HUES48 (cell line): ENCODE results near the gene PLOD2.

ENCODE experiments used
- H3K27ac ChIP-seq: one replicate; pipeline ENCODE4 v1.7.0; 2013; ENCODE audit warnings: low read depth, low read length, inconsistent platforms
- H3K27me3 ChIP-seq: 2 replicates; pipeline ENCODE4 v1.6.1; 2013; ENCODE audit warnings: mild to moderate bottlenecking, low read length; ENCODE audit not compliant: control insufficient read depth, insufficient read depth
- H3K36me3 ChIP-seq: 2 replicates; pipeline ENCODE4 v1.6.1; 2013; ENCODE audit warnings: low read length; ENCODE audit not compliant: control insufficient read depth, insufficient read depth
- H3K4me1 ChIP-seq: 2 replicates; pipeline ENCODE4 v1.6.1; 2013; ENCODE audit warnings: mild to moderate bottlenecking, low read length; ENCODE audit not compliant: control insufficient read depth, insufficient read depth
- H3K4me3 ChIP-seq: 2 replicates; pipeline ENCODE4 v1.5.1; 2013; ENCODE audit warnings: mild to moderate bottlenecking, low read depth, low read length
- H3K9ac ChIP-seq: 2 replicates; pipeline ENCODE4 v1.6.1; 2013; ENCODE audit warnings: mild to moderate bottlenecking, low read depth, low read length, moderate library complexity
- H3K9me3 ChIP-seq: 2 replicates; pipeline ENCODE4 v1.6.1; 2013; ENCODE audit warnings: low read length; ENCODE audit not compliant: control insufficient read depth, insufficient read depth

The PLOD2 gene

DNA sequence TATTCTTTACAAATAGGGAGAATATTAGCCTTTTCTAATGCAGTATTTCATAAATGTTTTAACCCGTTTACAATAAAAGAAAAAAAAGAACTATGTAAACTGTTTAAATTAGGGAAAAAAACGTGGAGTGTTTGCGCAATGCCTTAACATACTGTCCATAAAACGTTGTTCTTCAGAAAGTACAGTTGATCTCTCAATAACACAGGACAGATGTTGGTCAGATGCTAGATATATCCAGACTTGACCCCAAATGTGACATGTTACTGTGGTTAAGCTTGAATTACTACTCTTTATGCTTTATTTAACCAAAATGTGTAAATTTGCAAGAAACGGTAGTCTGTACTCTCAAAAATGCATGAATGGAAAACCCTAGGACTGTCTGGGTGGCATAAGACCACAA is 110.3 kb downstream of the PLOD2 start:
- no peak overlapping the region for H3K4me3 ChIP-seq

GRCh38 chr3:146047485-146047884 is 113.5 kb downstream of the PLOD2 start:
- Histone ChIP-seq H3K36me3 (no peaks in the 10 kb centered on the region), H3K27me3 (no peaks in the 10 kb centered on the region), H3K9me3 (no peaks in the 10 kb centered on the region), H3K4me1 (no peaks in the 10 kb centered on the region), H3K9ac (no peak overlapping the region), H3K27ac (no peak overlapping the region), H3K4me3 (no peak overlapping the region)

More for the DNA sequence above, 110.3 kb downstream of the PLOD2 start:
- no peaks in the 10 kb centered on the region for H3K4me1 ChIP-seq
- no peaks in the 10 kb centered on the region for H3K27me3 ChIP-seq
- no peaks in the 10 kb centered on the region for H3K36me3 ChIP-seq
- H3K9ac ChIP-seq, result no peak overlapping the region
- no peak overlapping the region for H3K27ac ChIP-seq
- H3K9me3 ChIP-seq, result no peaks in the 10 kb centered on the region

DNA sequence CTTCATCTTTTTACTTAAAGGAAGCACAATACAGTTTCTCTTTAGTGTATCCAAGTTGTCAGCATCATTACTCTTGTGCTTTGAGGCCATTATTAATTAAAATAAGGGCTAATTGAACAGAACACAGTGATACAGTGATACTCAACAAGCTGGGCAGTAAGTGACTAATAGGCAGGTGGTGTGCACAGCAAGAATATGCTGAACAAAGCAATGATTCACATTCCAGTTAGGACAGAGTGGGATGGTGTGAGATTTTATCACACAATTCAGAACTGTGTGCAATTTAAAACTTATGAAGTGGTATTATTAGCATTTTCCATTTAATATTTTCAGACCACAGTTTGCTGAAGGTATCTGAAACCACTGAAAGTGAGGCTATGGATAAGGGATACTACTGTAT is 116.9 kb downstream of the PLOD2 start:
- Histone ChIP-seq H3K4me3 (no peak overlapping the region), H3K9ac (no peak overlapping the region), H3K36me3 (no peaks in the 10 kb centered on the region), H3K27me3 (no peaks in the 10 kb centered on the region), H3K4me1 (no peaks in the 10 kb centered on the region), H3K9me3 (no peaks in the 10 kb centered on the region), H3K27ac (no peak overlapping the region)

- H3K27me3 ChIP-seq, result no peaks in the 10 kb centered on the region
- no peaks in the 10 kb centered on the region for H3K4me1 ChIP-seq
- no peak overlapping the region for H3K27ac ChIP-seq
- no peaks in the 10 kb centered on the region for H3K9me3 ChIP-seq
- H3K36me3 ChIP-seq, result no peaks in the 10 kb centered on the region
- H3K4me3 ChIP-seq, result no peak overlapping the region
- no peak overlapping the region for H3K9ac ChIP-seq
Observed at GRCh38 chr3:146040630-146041029, 120.4 kb downstream of the PLOD2 start.

GRCh38 chr3:146037697-146038096 is 123.3 kb downstream of the PLOD2 start:
- H3K4me3 ChIP-seq, result no peak overlapping the region
- H3K9ac ChIP-seq, result no peak overlapping the region
- H3K4me1 ChIP-seq, result peaks cover 3% of the 10 kb centered on the region
- no peaks in the 10 kb centered on the region for H3K36me3 ChIP-seq
- no peaks in the 10 kb centered on the region for H3K27me3 ChIP-seq
- H3K27ac ChIP-seq, result no peak overlapping the region
- no peaks in the 10 kb centered on the region for H3K9me3 ChIP-seq

DNA sequence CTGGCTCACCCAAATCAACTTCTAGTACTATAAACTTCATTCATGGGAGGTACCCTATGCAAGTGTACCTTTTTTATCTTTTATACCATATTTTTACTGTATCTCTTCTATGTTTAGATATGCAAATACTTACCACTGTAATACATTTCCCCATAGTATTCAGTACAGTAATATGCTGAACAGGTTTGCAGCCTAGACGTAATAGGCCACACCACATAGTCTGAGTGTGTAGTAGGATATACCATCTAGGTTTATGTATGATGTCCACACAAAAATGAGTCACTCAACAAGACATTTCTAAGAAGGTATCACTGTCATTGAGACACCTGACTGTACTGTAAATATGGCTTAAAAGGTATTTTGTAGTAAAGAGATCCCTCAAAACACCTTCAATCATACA is 124.7 kb downstream of the PLOD2 start:
- H3K9me3 ChIP-seq, result no peaks in the 10 kb centered on the region
- H3K27ac ChIP-seq, result no peak overlapping the region
- peaks cover 5% of the 10 kb centered on the region for H3K4me1 ChIP-seq
- no peaks in the 10 kb centered on the region for H3K36me3 ChIP-seq
- no peak overlapping the region for H3K9ac ChIP-seq
- H3K27me3 ChIP-seq, result no peaks in the 10 kb centered on the region
- no peak overlapping the region for H3K4me3 ChIP-seq

- Histone ChIP-seq H3K27me3 (no peaks in the 10 kb centered on the region), H3K27ac (no peak overlapping the region), H3K4me3 (no peak overlapping the region), H3K9me3 (no peaks in the 10 kb centered on the region), H3K36me3 (no peaks in the 10 kb centered on the region), H3K9ac (no peak overlapping the region), H3K4me1 (peaks cover 5% of the 10 kb centered on the region)
Observed at GRCh38 chr3:146035366-146035765, 125.6 kb downstream of the PLOD2 start.

GRCh38 chr3:146033950-146034349 is 127.0 kb downstream of the PLOD2 start:
- Histone ChIP-seq H3K27me3 (no peaks in the 10 kb centered on the region), H3K27ac (no peak overlapping the region), H3K9ac (no peak overlapping the region), H3K4me1 (peaks cover 5% of the 10 kb centered on the region), H3K4me3 (no peak overlapping the region), H3K9me3 (peaks cover 7% of the 10 kb centered on the region; the same call in 1 of the 2 replicates), H3K36me3 (no peaks in the 10 kb centered on the region)

- Histone ChIP-seq H3K36me3 (no peaks in the 10 kb centered on the region), H3K9ac (no peak overlapping the region), H3K4me1 (no peaks in the 10 kb centered on the region), H3K27me3 (no peaks in the 10 kb centered on the region), H3K27ac (no peak overlapping the region), H3K9me3 (peaks cover 7% of the 10 kb centered on the region; the same call in 1 of the 2 replicates), H3K4me3 (no peak overlapping the region)
Observed at GRCh38 chr3:146026547-146026946, 134.4 kb downstream of the PLOD2 start.

DNA sequence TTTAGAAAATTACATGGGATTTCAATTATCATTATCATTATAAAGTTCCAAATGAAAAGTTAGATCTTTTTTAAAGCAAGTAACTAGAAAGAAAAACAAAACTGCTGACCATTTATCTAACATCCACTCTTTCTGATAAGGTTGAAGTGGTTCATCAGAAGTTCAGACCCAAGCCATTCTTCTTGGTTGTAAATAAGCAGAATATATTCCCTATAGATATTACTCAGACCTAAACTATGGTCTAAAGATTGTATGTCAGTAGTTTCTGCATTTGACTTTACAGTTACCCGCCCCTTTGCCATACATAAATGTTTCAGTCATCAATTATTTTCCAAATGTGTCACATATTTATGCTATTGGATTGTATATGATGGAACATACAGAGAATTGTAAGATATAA is 136.7 kb downstream of the PLOD2 start:
- no peaks in the 10 kb centered on the region for H3K4me1 ChIP-seq
- H3K4me3 ChIP-seq, result no peak overlapping the region
- H3K9me3 ChIP-seq, result no peaks in the 10 kb centered on the region
- H3K27ac ChIP-seq, result no peak overlapping the region
- no peaks in the 10 kb centered on the region for H3K36me3 ChIP-seq
- H3K9ac ChIP-seq, result no peak overlapping the region
- no peaks in the 10 kb centered on the region for H3K27me3 ChIP-seq

- no peaks in the 10 kb centered on the region for H3K36me3 ChIP-seq
- H3K27ac ChIP-seq, result no peak overlapping the region
- H3K4me3 ChIP-seq, result no peak overlapping the region
- no peaks in the 10 kb centered on the region for H3K4me1 ChIP-seq
- H3K27me3 ChIP-seq, result no peaks in the 10 kb centered on the region
- no peaks in the 10 kb centered on the region for H3K9me3 ChIP-seq
- no peak overlapping the region for H3K9ac ChIP-seq
Observed at GRCh38 chr3:146020969-146021368, 140.0 kb downstream of the PLOD2 start.

- Histone ChIP-seq H3K9ac (no peak overlapping the region), H3K27ac (no peak overlapping the region)
Observed at GRCh38 chr3:146019508-146019907, 141.5 kb downstream of the PLOD2 start.

More at GRCh38 chr3:146019508-146019907, 141.5 kb downstream of the PLOD2 start:
- H3K4me3 ChIP-seq, result no peak overlapping the region
- no peaks in the 10 kb centered on the region; the same call in 1 of the 2 replicates for H3K9me3 ChIP-seq
- no peaks in the 10 kb centered on the region for H3K27me3 ChIP-seq
- no peaks in the 10 kb centered on the region for H3K4me1 ChIP-seq
- H3K36me3 ChIP-seq, result no peaks in the 10 kb centered on the region
